Panc1 (cell line): ENCODE results near the gene SLC4A5.

ENCODE experiments used
- POLR2AphosphoS5 ChIP-seq: IDR thresholded peaks from 2 replicates; pipeline ENCODE4 v1.6.1; 2012; ENCODE audit warnings: mild to moderate bottlenecking, low read depth, low read length, moderate library complexity
- TF ChIP-seq, protein P1 (sequence below): fragments of 450-650 bp; IDR thresholded peaks from 2 replicates; pipeline ENCODE4 v1.5.1; 2017; ENCODE audit warnings: mild to moderate bottlenecking

DNA sequence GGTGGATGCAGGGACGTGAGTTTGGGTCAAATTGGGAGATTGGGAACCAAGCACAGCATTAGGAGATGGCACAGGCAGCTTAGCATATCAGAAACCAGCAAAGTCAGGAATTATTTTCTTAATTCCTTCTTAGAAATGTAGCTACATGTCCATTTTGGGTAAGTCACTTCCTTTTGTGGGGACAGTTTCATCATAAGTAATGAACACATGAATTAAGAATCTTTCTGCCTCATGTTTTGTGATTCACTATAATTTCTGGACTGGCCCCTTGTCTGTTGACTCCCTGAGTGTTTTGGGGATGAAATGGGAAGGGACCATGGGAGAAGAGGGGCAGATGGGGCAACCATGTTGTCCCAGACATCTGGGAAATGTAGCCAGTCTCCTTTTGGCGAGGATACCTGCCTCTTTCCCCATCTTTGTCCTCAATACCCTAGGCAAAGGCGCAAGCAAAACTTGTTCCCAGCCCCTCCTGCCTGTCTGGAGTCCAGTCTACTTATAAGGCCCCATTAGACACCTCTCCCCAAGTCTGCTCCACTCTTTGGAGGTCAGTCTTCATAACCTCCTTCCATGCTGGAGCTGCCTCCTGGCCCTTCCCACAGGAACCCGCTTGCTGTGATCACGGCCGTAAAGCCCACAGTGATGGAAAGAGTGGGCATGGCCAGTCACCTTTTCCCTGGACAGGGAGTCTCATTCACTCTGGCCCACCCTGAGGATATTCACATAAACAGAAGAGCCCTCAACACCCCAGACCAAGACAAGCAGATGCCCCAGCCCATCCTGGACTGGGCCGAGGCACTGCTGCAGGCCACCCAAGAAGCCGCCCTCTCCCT is 119.1 kb downstream of the SLC4A5 start:
- TF ChIP-seq, protein P1, sequence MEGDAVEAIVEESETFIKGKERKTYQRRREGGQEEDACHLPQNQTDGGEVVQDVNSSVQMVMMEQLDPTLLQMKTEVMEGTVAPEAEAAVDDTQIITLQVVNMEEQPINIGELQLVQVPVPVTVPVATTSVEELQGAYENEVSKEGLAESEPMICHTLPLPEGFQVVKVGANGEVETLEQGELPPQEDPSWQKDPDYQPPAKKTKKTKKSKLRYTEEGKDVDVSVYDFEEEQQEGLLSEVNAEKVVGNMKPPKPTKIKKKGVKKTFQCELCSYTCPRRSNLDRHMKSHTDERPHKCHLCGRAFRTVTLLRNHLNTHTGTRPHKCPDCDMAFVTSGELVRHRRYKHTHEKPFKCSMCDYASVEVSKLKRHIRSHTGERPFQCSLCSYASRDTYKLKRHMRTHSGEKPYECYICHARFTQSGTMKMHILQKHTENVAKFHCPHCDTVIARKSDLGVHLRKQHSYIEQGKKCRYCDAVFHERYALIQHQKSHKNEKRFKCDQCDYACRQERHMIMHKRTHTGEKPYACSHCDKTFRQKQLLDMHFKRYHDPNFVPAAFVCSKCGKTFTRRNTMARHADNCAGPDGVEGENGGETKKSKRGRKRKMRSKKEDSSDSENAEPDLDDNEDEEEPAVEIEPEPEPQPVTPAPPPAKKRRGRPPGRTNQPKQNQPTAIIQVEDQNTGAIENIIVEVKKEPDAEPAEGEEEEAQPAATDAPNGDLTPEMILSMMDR: no peak
- peak; percentile 38; the same call in 1 of the 2 replicates for TF ChIP-seq POLR2AphosphoS5
